HepG2 (cell line): ENCODE results near the gene KRTAP25-1. TPM values are rescaled to one million over a fixed set of nuclear protein-coding genes. Genes with fewer than 3 reads are reported as not detected.

Experiments used
- ATAC-seq: fragments of 200-7000 bp; cut with Tn5 transposase; 3 replicates; pipeline ENCODE4 v1.9.1; 2020; ENCODE audit warnings: mild to moderate bottlenecking, moderate library complexity
- BruUV-seq: library from RNA; stranded (reverse); fragments of 400-500 nt; replicated peaks from 2 replicates; lab custom pipeline; 2021; lab: Mats Ljungman, UMichigan
- CTCF ChIA-PET: fragments of 300-600 bp; formaldehyde crosslinking; extraction: SDS; loops from one replicate; lab custom pipeline; 2021; ENCODE audit warnings: low total read pairs, inconsistent platforms, low intra/inter-chr PET ratio; lab: Yijun Ruan, JAX
- POLR2A ChIA-PET: fragments of 350-600 bp; sonication (Branson Sonifier 250); formaldehyde crosslinking; loops from one replicate; lab custom pipeline; 2020; ENCODE audit warnings: antibody characterized with exemption, inconsistent platforms; lab: Yijun Ruan, JAX
- DNase-seq: peaks from one replicate; pipeline ENCODE4 v3.0.0-alpha.2; 2015; ENCODE audit warnings: low spot score
- FAIRE-seq: peaks from 3 replicates; lab custom pipeline; 2011; peaks lifted over from hg19 to GRCh38; lab: Jason Lieb, UNC
- H2AFZ ChIP-seq: one replicate; pipeline ENCODE4 v1.6.1; 2011; ENCODE audit warnings: low read length, inconsistent platforms
- H3K27ac ChIP-seq: fragments of 300-600 bp; 3 replicates; pipeline ENCODE4 v1.8.0; 2011; ENCODE audit warnings: mixed run types, mild to moderate bottlenecking, mixed read lengths, low read length, inconsistent platforms; ENCODE audit not compliant: insufficient read depth; ENCODE audit errors: extremely low read length
- H3K27me3 ChIP-seq, 2 experiments: fragments of 200-600 bp in 1 of 2; 2 replicates in 1 of 2; 3 replicates in 1 of 2; pipeline versions ENCODE4 v1.6.0 to v1.8.0; 2011; ENCODE audit warnings: low read length in 2 of 2, mild to moderate bottlenecking in 2 of 2, moderate library complexity in 2 of 2, inconsistent platforms in 1 of 2; ENCODE audit not compliant: insufficient read depth in 2 of 2, control insufficient read depth in 1 of 2
- H3K36me3 ChIP-seq, 2 experiments: fragments of 200-600 bp in 1 of 2; replicated peaks in 1 of 2; 2 replicates in 1 of 2; 3 replicates in 1 of 2; pipeline versions ENCODE4 v1.5.1 to v1.8.0; 2011; ENCODE audit warnings: low read length in 2 of 2, inconsistent platforms in 1 of 2; ENCODE audit not compliant: insufficient read depth in 2 of 2, control insufficient read depth in 1 of 2
- H3K4me1 ChIP-seq: 2 replicates; pipeline ENCODE4 v1.5.1; 2012; ENCODE audit warnings: low read length, inconsistent platforms; ENCODE audit not compliant: insufficient read depth
- H3K4me2 ChIP-seq: 2 replicates; pipeline ENCODE4 v1.6.0; 2011; ENCODE audit warnings: low read depth, low read length, inconsistent platforms
- H3K4me3 ChIP-seq, 3 experiments: fragments of 200-600 bp in 1 of 3; sonication (generic), shearing (Covaris generic) in 1 of 3; replicated peaks in 1 of 3; 2 replicates each; pipeline ENCODE4 v1.5.1; 2011 to 2016; ENCODE audit warnings: low read length in 3 of 3, inconsistent platforms in 2 of 3, low read depth in 2 of 3, mild to moderate bottlenecking in 2 of 3, control low read depth in 1 of 3, mixed read lengths in 1 of 3; ENCODE audit not compliant: insufficient read depth in 1 of 3
- H3K79me2 ChIP-seq: one replicate; pipeline ENCODE4 v1.6.1; 2011; ENCODE audit warnings: low read length, inconsistent platforms; ENCODE audit not compliant: insufficient read depth
- H3K9ac ChIP-seq: 2 replicates; pipeline ENCODE4 v1.6.0; 2011; ENCODE audit warnings: mild to moderate bottlenecking, low read depth, low read length, inconsistent platforms; ENCODE audit not compliant: insufficient read depth
- H3K9me3 ChIP-seq: 2 replicates; pipeline ENCODE4 v1.5.1; 2012; ENCODE audit warnings: mild to moderate bottlenecking, low read length
- H4K20me1 ChIP-seq: 2 replicates; pipeline ENCODE4 v1.6.0; 2011; ENCODE audit warnings: inconsistent platforms, mild to moderate bottlenecking, low read length, moderate library complexity; ENCODE audit not compliant: insufficient read depth
- CHD2 ChIP-seq: IDR thresholded peaks from 2 replicates; pipeline ENCODE4 v1.6.1; 2011; ENCODE audit warnings: low read depth, low read length, improper control_type of control experiment
- EED ChIP-seq: sonication (generic); formaldehyde crosslinking; IDR thresholded peaks from 2 replicates; pipeline ENCODE4 v1.5.0; 2020; ENCODE audit warnings: mild to moderate bottlenecking, missing genetic modification reagents
- MBD4 ChIP-seq: IDR thresholded peaks from 2 replicates; pipeline ENCODE4 v1.6.1; 2012; ENCODE audit warnings: low read length, inconsistent platforms, borderline replicate concordance
- NONO ChIP-seq, 2 experiments: fragments of 450-650 bp in 1 of 2; sonication (generic) in 1 of 2; formaldehyde crosslinking in 1 of 2; IDR thresholded peaks in 1 of 2; conservative IDR thresholded peaks in 1 of 2; 2 replicates each; pipeline versions ENCODE4 v1.6.1 to v1.8.0; 2017 to 2022; ENCODE audit warnings: mild to moderate bottlenecking in 1 of 2, missing genetic modification reagents in 1 of 2, moderate library complexity in 1 of 2
- PHF20 ChIP-seq: sonication (generic); formaldehyde crosslinking; IDR thresholded peaks from 2 replicates; pipeline ENCODE4 v1.5.0; 2020; ENCODE audit warnings: mild to moderate bottlenecking, missing genetic modification reagents
- RAD51 ChIP-seq: fragments of 450-650 bp; IDR thresholded peaks from 2 replicates; pipeline ENCODE4 v1.6.1; 2016; ENCODE audit warnings: borderline replicate concordance
- YEATS4 ChIP-seq: sonication (generic); formaldehyde crosslinking; IDR thresholded peaks from 2 replicates; pipeline ENCODE4 v1.4.0; 2020; ENCODE audit warnings: missing genetic modification reagents, borderline replicate concordance
- ZNF180 ChIP-seq: sonication (generic); formaldehyde crosslinking; IDR thresholded peaks from 2 replicates; pipeline ENCODE4 v1.4.0; 2020; ENCODE audit warnings: low read depth, missing genetic modification reagents, borderline replicate concordance
- ZNF768 ChIP-seq: sonication (generic); formaldehyde crosslinking; IDR thresholded peaks from 2 replicates; pipeline ENCODE4 v1.4.0; 2020; ENCODE audit warnings: missing genetic modification reagents
- WGBS: methylation state at CpG from one replicate; pipeline ENCODE4 v1.1.6; 2017; ENCODE audit warnings: low lambda C conversion rate; 5-methylcytosine and 5-hydroxymethylcytosine counted together
- in situ Hi-C: cut with HindIII; loops from 2 replicates; pipeline ENCODE4 v1.10.0; 2017; ENCODE audit warnings: low pct_unique_long_range_greater_than_20kb; ENCODE audit not compliant: extremely low pct_ligation_motif_present
- intact Hi-C: fragments of 100-400 bp; cut with micrococcal nuclease; formaldehyde crosslinking; loops from one replicate; pipeline ENCODE4 v1.10.0; 2022; ENCODE audit not compliant: unreplicated experiment
- polyA plus RNA-seq, 8 experiments: library from polyadenylated mRNA; depleted of rRNA in 3 of 8; stranded (reverse) in 7 of 8; unstranded in 1 of 8; fragments of >200 nt; fragmentation: Illumina TruSeq in 4 of 8; extraction: Trizol in 4 of 8; gene quantifications; 2 replicates each; pipeline versions ENCODE4 v1.2.1 to v1.2.3, GENCODE V29; 2011 to 2016; ENCODE audit warnings: low read depth in 4 of 8, missing spikeins in 1 of 8, mixed read lengths in 1 of 8; ENCODE audit not compliant: insufficient read depth in 1 of 8
- total RNA-seq, 5 experiments: library from RNA; depleted of rRNA; stranded (reverse); fragments of >200 nt; fragmentation: Illumina TruSeq; extraction: Trizol; gene quantifications; 2 replicates each; pipeline ENCODE4 v1.2.3, GENCODE V29; 2016; ENCODE audit warnings: low read depth in 1 of 5
- TF ChIP-seq, protein P1 (sequence below): sonication (generic); formaldehyde crosslinking; IDR thresholded peaks from 2 replicates; pipeline ENCODE4 v1.9.0; 2022; ENCODE audit warnings: low read depth, missing genetic modification reagents
- TF ChIP-seq, protein P2 (sequence below): sonication (generic); formaldehyde crosslinking; IDR thresholded peaks from 2 replicates; pipeline ENCODE4 v1.5.1; 2020; ENCODE audit warnings: missing genetic modification reagents, mild to moderate bottlenecking, borderline replicate concordance

Gene KRTAP25-1
- total and polyA plus RNA-seq, 2 of the 13 experiments (the other 11 are each of a cell fraction or from before 2014, with no cell fraction given): not detected

DNA sequence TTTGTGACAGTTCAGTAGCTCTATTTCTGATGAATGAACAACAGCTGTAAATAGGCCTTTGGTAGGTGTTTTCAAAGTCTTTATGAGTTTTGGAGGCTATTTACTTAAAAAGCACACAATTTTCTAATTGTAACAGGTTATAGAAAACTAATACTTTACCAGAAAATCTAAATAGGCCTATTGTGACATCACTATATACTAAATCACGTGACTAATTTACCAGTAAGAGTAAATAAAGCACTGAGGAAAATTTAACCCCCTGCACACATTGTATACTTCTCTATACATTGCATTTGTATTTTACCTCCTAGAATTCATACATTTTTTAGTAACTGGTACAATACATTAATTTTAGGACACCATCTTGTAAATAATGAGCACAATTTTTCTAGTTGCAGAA, 15.8 kb upstream of the KRTAP25-1 start:
- no peaks in the 10 kb centered on the region for H3K36me3 ChIP-seq
- H3K4me2 ChIP-seq: no peak overlapping the region
- ChIA-PET POLR2A (no interaction called here), CTCF (no interaction called here)
- peaks cover 81% of the 10 kb centered on the region for H3K9me3 ChIP-seq
- ATAC-seq (no peak), FAIRE-seq (no peak), DNase-seq (no peak)
- H3K79me2 ChIP-seq: no peaks in the 10 kb centered on the region
- H3K9ac ChIP-seq: no peak overlapping the region
- no peak overlapping the region for H3K4me3 ChIP-seq
- no peak overlapping the region for H3K27ac ChIP-seq
- 0% methylated on average over 1 of the region's 1 CpG for WGBS
- in situ Hi-C loops (no loop called here), intact Hi-C loops (no loop called here)
- H2AFZ ChIP-seq: no peak overlapping the region
- no TSS peak for BruUV-seq
- no peaks in the 10 kb centered on the region for H3K4me1 ChIP-seq
- H3K27me3 ChIP-seq: no peaks in the 10 kb centered on the region
- no peaks in the 10 kb centered on the region for H4K20me1 ChIP-seq
- peak; percentile 52; the same call in 1 of the 2 replicates for TF ChIP-seq RAD51
- TF ChIP-seq CHD2: no peak
- TF ChIP-seq, protein P1, sequence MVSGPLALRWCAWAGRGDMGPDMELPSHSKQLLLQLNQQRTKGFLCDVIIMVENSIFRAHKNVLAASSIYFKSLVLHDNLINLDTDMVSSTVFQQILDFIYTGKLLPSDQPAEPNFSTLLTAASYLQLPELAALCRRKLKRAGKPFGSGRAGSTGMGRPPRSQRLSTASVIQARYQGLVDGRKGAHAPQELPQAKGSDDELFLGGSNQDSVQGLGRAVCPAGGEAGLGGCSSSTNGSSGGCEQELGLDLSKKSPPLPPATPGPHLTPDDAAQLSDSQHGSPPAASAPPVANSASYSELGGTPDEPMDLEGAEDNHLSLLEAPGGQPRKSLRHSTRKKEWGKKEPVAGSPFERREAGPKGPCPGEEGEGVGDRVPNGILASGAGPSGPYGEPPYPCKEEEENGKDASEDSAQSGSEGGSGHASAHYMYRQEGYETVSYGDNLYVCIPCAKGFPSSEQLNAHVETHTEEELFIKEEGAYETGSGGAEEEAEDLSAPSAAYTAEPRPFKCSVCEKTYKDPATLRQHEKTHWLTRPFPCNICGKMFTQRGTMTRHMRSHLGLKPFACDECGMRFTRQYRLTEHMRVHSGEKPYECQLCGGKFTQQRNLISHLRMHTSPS (CRISPR knock-in tag): no peak
- no peak for TF ChIP-seq PHF20

DNA sequence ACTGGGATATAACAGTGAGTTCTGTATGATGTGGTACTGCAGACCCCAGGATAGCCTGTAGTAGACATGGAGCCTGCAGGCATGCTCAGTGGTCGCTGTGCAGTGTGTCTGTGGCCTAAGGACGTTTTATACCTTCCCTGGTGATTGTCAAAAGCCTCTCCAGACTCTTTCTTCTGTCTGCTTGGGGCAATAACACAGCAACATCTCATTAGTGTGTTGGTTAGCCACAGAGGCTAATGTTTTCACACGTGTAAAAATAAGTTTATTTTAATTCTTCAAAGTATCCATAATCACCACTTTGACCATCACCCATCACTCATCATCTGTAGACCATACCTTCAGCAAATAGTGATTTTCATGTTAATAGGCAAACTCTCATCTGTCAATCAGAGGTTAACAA, 6.5 kb downstream of the KRTAP25-1 start, which contains the start of gene KRTAP24-1:
TSS of gene KRTAP24-1 (minus strand) at position 101 of the 400 bp plus-strand sequence. CDS start at position 83, 18 bp downstream.
- Histone ChIP-seq H4K20me1 (no peaks in the 10 kb centered on the region), H3K9me3 (peaks cover 79% of the 10 kb centered on the region), H3K9ac (no peak within 1 kb of the TSS), H3K27me3 (no peaks in the 10 kb centered on the region), H3K27ac (no peak within 1 kb of the TSS), H2AFZ (no peak within 1 kb of the TSS), H3K4me2 (no peak within 1 kb of the TSS), H3K4me1 (no peaks in the 10 kb centered on the region), H3K79me2 (no peaks in the 10 kb centered on the region), H3K36me3 (no peaks in the 10 kb centered on the region), H3K4me3 (no peak within 1 kb of the TSS)
- FAIRE-seq (no peak), ATAC-seq (no peak), DNase-seq (no peak)
- POLR2A ChIA-PET: no interaction called here
- in situ Hi-C loops: no loop called here
- 0% methylated on average over 1 of the region's 3 CpGs for WGBS
- CTCF ChIA-PET: no interaction called here
- BruUV-seq: no TSS peak
- intact Hi-C loops: no loop called here
- no peak for TF ChIP-seq ZNF180 (CRISPR knock-in tag)
- TF ChIP-seq YEATS4: no peak
- TF ChIP-seq, protein P2, sequence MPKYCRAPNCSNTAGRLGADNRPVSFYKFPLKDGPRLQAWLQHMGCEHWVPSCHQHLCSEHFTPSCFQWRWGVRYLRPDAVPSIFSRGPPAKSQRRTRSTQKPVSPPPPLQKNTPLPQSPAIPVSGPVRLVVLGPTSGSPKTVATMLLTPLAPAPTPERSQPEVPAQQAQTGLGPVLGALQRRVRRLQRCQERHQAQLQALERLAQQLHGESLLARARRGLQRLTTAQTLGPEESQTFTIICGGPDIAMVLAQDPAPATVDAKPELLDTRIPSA (CRISPR knock-in tag): no peak
- no peak for TF ChIP-seq NONO (IDR thresholded peaks at IDR 0.05)
- no peak for TF ChIP-seq NONO (CRISPR knock-in tag; conservative IDR thresholded peaks at IDR 0.05)
- no peak for TF ChIP-seq ZNF768 (CRISPR knock-in tag)
- no peak for TF ChIP-seq MBD4
- no peak for TF ChIP-seq EED
